GM19351 (cell line): ENCODE results near the gene ACTL8.
"Not testable (repeated sequence)": the region's sequence is repeated elsewhere in the genome, so short reads cannot be mapped to it uniquely, and the experiment has no call there.

Experiments
- ATAC-seq: cut with Tn5 transposase; IDR thresholded peaks from one replicate; pipeline ENCODE4 v1.9.1; 2021; ENCODE audit warnings: mild to moderate bottlenecking, moderate library complexity; ENCODE audit not compliant: unreplicated experiment

ACTL8 gene

GRCh38 chr1:17735348-17735747, 19.8 kb upstream of the ACTL8 start:
- no peak for ATAC-seq

GRCh38 chr1:17735793-17736192, 19.3 kb upstream of the ACTL8 start:
- no peak for ATAC-seq

GRCh38 chr1:17736625-17737024, 18.5 kb upstream of the ACTL8 start:
- ATAC-seq, result no peak

GRCh38 chr1:17739050-17739449, 16.1 kb upstream of the ACTL8 start:
- no peak for ATAC-seq

GRCh38 chr1:17741052-17741451, 14.1 kb upstream of the ACTL8 start:
- ATAC-seq, result no peak

GRCh38 chr1:17742583-17742982, 12.6 kb upstream of the ACTL8 start:
- ATAC-seq, result no peak

- ATAC-seq, result no peak
Measured at GRCh38 chr1:17743008-17743647, 12.0 kb upstream of the ACTL8 start.

- no peak for ATAC-seq
Measured at GRCh38 chr1:17743925-17744324, 11.2 kb upstream of the ACTL8 start.

- ATAC-seq, result no peak
Measured at GRCh38 chr1:17744666-17745478, 10.3 kb upstream of the ACTL8 start.

- ATAC-seq, result no peak
Measured at GRCh38 chr1:17745479-17745955, 9.6 kb upstream of the ACTL8 start.

- not testable (repeated sequence) for ATAC-seq
Measured at GRCh38 chr1:17746281-17746680, 8.9 kb upstream of the ACTL8 start.

- no peak for ATAC-seq
Measured at GRCh38 chr1:17746920-17747319, 8.2 kb upstream of the ACTL8 start.

GRCh38 chr1:17750333-17750732, 4.8 kb upstream of the ACTL8 start:
- ATAC-seq, result no peak

GRCh38 chr1:17752356-17752755, 2.8 kb upstream of the ACTL8 start:
- ATAC-seq, result no peak

- no peak for ATAC-seq
Measured at GRCh38 chr1:17757426-17757825, 2.3 kb downstream of the ACTL8 start.

- no peak for ATAC-seq
Measured at GRCh38 chr1:17759114-17759513, 4.0 kb downstream of the ACTL8 start.

GRCh38 chr1:17762313-17762712, 7.2 kb downstream of the ACTL8 start:
- ATAC-seq, result no peak

- no peak for ATAC-seq
Measured at GRCh38 chr1:17763417-17763816, 8.3 kb downstream of the ACTL8 start.

GRCh38 chr1:17763995-17764394, 8.9 kb downstream of the ACTL8 start:
- ATAC-seq, result no peak

- ATAC-seq, result no peak
Measured at GRCh38 chr1:17764591-17764990, 9.5 kb downstream of the ACTL8 start.

GRCh38 chr1:17765444-17766411, 10.6 kb downstream of the ACTL8 start:
- ATAC-seq, result no peak
